Measurements from ENCODE around the gene NELFE.

The NELFE gene

GRCh38 chr6:31920811-31921210, 38.0 kb downstream of the NELFE start:
- H3K36me3 Mint-ChIP-seq (ENCODE audit: low read depth) = no peaks in the 10 kb centered on the region
- H3K4me1 Mint-ChIP-seq = peaks cover 4% of the 10 kb centered on the region
- H3K4me3 Mint-ChIP-seq = no peak overlapping the region
- DNase-seq = no peak
- no peak for TF ChIP-seq CTCF (IDR thresholded peaks at IDR 0.05)
- H3K9me3 Mint-ChIP-seq = no peaks in the 10 kb centered on the region
- peaks cover 7% of the 10 kb centered on the region for H3K27me3 Mint-ChIP-seq (ENCODE audit: low read depth, poor library complexity)
- no peak overlapping the region for H3K27ac Mint-ChIP-seq

GRCh38 chr6:31919624-31920303, 39.0 kb downstream of the NELFE start:
- H3K4me3 Mint-ChIP-seq = no peak overlapping the region
- peaks cover 6% of the 10 kb centered on the region for H3K9me3 Mint-ChIP-seq
- no peak overlapping the region for H3K27ac Mint-ChIP-seq
- DNase-seq = no peak
- peaks cover 4% of the 10 kb centered on the region for H3K27me3 Mint-ChIP-seq (ENCODE audit: low read depth, poor library complexity)
- TF ChIP-seq CTCF (IDR thresholded peaks at IDR 0.05) = no peak
- no peaks in the 10 kb centered on the region for H3K36me3 Mint-ChIP-seq (ENCODE audit: low read depth)
- peaks cover 6% of the 10 kb centered on the region for H3K4me1 Mint-ChIP-seq

GRCh38 chr6:31918069-31918720, 40.6 kb downstream of the NELFE start:
- no peak for DNase-seq
- Mint-ChIP-seq H3K9me3 (peaks cover 6% of the 10 kb centered on the region), H3K27me3 (ENCODE audit: low read depth, poor library complexity) (peaks cover 4% of the 10 kb centered on the region), H3K36me3 (ENCODE audit: low read depth) (no peaks in the 10 kb centered on the region), H3K4me1 (peaks cover 6% of the 10 kb centered on the region), H3K4me3 (no peak overlapping the region), H3K27ac (no peak overlapping the region)
- TF ChIP-seq CTCF (IDR thresholded peaks at IDR 0.05) = no peak

- Mint-ChIP-seq H3K4me1 (peaks cover 12% of the 10 kb centered on the region), H3K27ac (no peak overlapping the region), H3K36me3 (ENCODE audit: low read depth) (no peaks in the 10 kb centered on the region), H3K4me3 (no peak overlapping the region), H3K9me3 (peaks cover 6% of the 10 kb centered on the region), H3K27me3 (ENCODE audit: low read depth, poor library complexity) (no peaks in the 10 kb centered on the region)
- no peak for TF ChIP-seq CTCF (IDR thresholded peaks at IDR 0.05)
- DNase-seq = no peak
Measured at GRCh38 chr6:31915756-31916155, 43.0 kb downstream of the NELFE start.

- peaks cover 6% of the 10 kb centered on the region for H3K9me3 Mint-ChIP-seq
- H3K4me3 Mint-ChIP-seq = no peak overlapping the region
- H3K27ac Mint-ChIP-seq = no peak overlapping the region
- peaks cover 3% of the 10 kb centered on the region for H3K27me3 Mint-ChIP-seq (ENCODE audit: low read depth, poor library complexity)
- DNase-seq = no peak
- peaks cover 12% of the 10 kb centered on the region for H3K4me1 Mint-ChIP-seq
- TF ChIP-seq CTCF (IDR thresholded peaks at IDR 0.05) = no peak
- no peaks in the 10 kb centered on the region for H3K36me3 Mint-ChIP-seq (ENCODE audit: low read depth)
Measured at GRCh38 chr6:31915351-31915750, 43.4 kb downstream of the NELFE start.
